ENCODE data around the gene AIMP1.
"Not testable (repeated sequence)": the region's sequence is repeated elsewhere in the genome, so short reads cannot be mapped to it uniquely, and the experiment has no call there.

- TF ChIP-seq, protein P1, sequence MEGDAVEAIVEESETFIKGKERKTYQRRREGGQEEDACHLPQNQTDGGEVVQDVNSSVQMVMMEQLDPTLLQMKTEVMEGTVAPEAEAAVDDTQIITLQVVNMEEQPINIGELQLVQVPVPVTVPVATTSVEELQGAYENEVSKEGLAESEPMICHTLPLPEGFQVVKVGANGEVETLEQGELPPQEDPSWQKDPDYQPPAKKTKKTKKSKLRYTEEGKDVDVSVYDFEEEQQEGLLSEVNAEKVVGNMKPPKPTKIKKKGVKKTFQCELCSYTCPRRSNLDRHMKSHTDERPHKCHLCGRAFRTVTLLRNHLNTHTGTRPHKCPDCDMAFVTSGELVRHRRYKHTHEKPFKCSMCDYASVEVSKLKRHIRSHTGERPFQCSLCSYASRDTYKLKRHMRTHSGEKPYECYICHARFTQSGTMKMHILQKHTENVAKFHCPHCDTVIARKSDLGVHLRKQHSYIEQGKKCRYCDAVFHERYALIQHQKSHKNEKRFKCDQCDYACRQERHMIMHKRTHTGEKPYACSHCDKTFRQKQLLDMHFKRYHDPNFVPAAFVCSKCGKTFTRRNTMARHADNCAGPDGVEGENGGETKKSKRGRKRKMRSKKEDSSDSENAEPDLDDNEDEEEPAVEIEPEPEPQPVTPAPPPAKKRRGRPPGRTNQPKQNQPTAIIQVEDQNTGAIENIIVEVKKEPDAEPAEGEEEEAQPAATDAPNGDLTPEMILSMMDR (IDR thresholded peaks at IDR 0.05; ENCODE audit: borderline replicate concordance, extremely low read depth, low read length, poor library complexity, severe bottlenecking): not testable (repeated sequence)
- not testable (repeated sequence) for TF ChIP-seq EZH2 (IDR thresholded peaks at IDR 0.05; ENCODE audit: borderline replicate concordance, low read depth, low read length, severe bottlenecking)
Measured at GRCh38 chr4:106321168-106321567, 4.8 kb downstream of the AIMP1 start.
